WI38 (cell line): ENCODE results near the gene AVPI1.
"Not testable (repeated sequence)": the region's sequence is repeated elsewhere in the genome, so short reads cannot be mapped to it uniquely, and the experiment has no call there.

Source experiments
- H3K4me3 ChIP-seq: 2 replicates; pipeline ENCODE4 v1.5.1; 2011; ENCODE audit warnings: low read depth, mild to moderate bottlenecking, control low read depth, low read length
- CTCF ChIP-seq: IDR thresholded peaks from 2 replicates; pipeline ENCODE4 v1.5.1; 2012; ENCODE audit warnings: low read depth, mild to moderate bottlenecking, control low read depth, low read length

Gene AVPI1

GRCh38 chr10:97701438-97702069 is 14.5 kb upstream of the AVPI1 start:
- peak; percentile 94 for TF ChIP-seq CTCF

GRCh38 chr10:97698072-97698655 is 11.1 kb upstream of the AVPI1 start:
- not testable (repeated sequence) for H3K4me3 ChIP-seq

More at GRCh38 chr10:97701438-97702069, 14.5 kb upstream of the AVPI1 start:
- H3K4me3 ChIP-seq: no peak overlapping the region

GRCh38 chr10:97690133-97690532 is 3.1 kb upstream of the AVPI1 start:
- TF ChIP-seq CTCF: no peak
- no peak overlapping the region for H3K4me3 ChIP-seq

- no peak for TF ChIP-seq CTCF
- H3K4me3 ChIP-seq: no peak overlapping the region
Observed at GRCh38 chr10:97689559-97690020, 2.5 kb upstream of the AVPI1 start.

- peak overlapping the region; percentile 77 for H3K4me3 ChIP-seq
- 0 out of 2 replicates have a peak, but pooled peaks have one; percentile 11 for TF ChIP-seq CTCF
Observed at GRCh38 chr10:97687785-97688781, 1.0 kb upstream of the AVPI1 start.

GRCh38 chr10:97686301-97686961 is 610 bp downstream of the AVPI1 start:
- H3K4me3 ChIP-seq: peak overlapping the region; percentile 77
- no peak for TF ChIP-seq CTCF

GRCh38 chr10:97685395-97685958 is 1.6 kb downstream of the AVPI1 start:
- peak overlapping the region; percentile 77 for H3K4me3 ChIP-seq
- peak; percentile 65 for TF ChIP-seq CTCF
